ENCODE data around the gene TMEM14B.
"Not testable (repeated sequence)": the region's sequence is repeated elsewhere in the genome, so short reads cannot be mapped to it uniquely, and the experiment has no call there.

TMEM14B gene

GRCh38 chr6:10745116-10745515 is 2.5 kb upstream of the TMEM14B start:
- DNase-seq (ENCODE audit: low read depth, low spot score): no peak

DNA sequence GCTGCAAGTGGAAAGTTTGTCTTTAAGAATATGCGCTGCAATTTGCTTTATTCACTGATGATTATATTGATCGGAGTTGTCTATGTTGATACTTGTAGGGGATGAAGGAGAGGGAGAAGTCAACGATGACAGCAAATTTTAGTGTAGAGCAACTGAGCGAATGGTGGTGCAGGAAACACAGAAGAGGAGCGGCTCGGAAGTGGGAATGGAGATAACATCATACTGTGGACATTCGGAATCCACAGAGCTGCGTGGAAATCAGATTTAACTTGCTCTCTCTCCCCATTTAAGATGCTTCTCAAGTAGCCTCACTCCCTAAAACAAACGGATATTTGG is 722 bp upstream of the TMEM14B start:
- DNase-seq (ENCODE audit: low read depth, low spot score): no peak

DNA sequence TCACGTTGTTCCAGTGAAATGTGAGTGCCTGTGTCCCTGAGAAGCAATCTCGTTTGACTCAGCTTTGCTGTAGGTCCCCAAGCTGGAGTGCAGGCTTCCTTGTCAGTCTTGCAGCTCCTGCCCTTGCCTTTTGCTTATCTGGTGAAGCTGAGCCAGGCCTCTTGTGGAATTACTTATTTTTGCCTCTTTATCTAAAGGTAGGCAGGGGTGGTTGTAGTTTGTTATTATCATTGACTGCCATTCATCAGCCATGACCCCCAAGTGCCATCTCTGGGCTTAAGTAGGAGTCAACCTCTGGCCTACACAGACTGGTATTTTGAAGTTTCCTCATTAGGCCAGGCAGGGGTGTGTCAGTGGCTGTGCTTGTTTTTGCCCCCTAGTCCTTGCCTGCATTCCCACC is 2.1 kb downstream of the TMEM14B start:
- no peak for DNase-seq (ENCODE audit: low read depth, low spot score)

- DNase-seq (ENCODE audit: low read depth, low spot score): not testable (repeated sequence)
These were observed 3.0 kb downstream of the TMEM14B start for GRCh38 chr6:10750568-10750967.

DNA sequence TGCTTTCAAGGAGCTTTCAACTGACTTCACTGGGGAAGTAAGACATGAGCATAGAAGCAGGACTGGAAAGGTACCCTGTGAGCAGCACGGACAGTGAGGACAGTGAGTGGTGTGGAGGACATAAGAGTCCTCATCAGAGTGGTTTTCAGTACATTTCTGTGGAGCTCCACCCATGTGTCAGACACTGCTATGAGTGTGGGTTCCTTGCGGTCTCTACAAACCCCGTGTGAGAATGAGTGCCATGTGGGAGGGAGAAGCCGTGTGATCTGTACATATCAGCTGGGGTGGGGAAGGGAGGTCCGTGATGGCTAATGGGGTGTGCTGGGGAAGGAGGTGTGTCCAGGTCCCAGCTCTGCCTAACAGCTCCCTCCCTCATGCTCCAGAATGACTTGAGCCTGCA is 4.2 kb downstream of the TMEM14B start:
- not testable (repeated sequence) for DNase-seq (ENCODE audit: low read depth, low spot score)

DNA sequence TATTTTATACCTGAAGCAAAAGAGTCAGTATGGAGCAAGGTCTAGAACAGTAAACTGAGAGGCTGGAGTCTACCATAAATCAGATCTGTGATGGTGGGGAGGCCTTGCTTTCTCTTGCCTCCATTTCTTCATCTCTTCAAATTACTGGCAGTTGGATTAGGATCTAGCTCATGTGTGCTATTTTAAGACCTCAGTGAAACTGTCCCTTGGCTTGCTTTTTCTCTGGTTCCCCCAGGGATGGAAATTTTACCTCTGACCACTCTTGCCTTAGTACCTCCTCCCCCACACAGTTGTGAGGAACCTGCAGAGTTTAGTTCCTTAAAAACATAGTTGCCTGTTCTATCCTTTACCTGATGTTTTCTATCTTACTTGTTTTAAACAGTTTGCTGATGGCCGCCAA is 8.5 kb downstream of the TMEM14B start:
- DNase-seq (ENCODE audit: low read depth, low spot score): no peak

- DNase-seq (ENCODE audit: low read depth, low spot score): no peak
These were observed 11.8 kb downstream of the TMEM14B start for GRCh38 chr6:10759312-10759839.

DNA sequence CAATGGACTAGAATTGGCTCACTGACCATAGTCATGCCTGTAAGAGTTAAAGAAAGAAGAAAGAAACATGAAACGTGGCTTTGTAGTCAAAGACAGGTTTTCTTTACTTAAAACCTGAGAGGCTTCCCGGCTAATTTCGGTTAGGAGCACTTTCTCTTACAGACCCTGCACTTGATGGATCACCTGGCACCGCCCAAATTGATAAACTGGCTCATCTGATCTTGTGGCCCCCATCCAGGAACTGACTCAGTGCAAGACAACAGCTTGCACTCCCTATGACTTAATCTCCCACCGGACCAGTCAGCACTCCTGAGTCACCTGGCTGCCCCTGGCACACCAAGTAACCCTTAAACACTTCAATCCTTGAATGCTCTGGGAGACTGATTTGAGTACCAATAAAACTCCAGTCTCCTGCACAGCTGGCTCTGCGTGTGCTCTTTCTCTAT is 12.3 kb downstream of the TMEM14B start:
- no peak for DNase-seq (ENCODE audit: low read depth, low spot score)

DNA sequence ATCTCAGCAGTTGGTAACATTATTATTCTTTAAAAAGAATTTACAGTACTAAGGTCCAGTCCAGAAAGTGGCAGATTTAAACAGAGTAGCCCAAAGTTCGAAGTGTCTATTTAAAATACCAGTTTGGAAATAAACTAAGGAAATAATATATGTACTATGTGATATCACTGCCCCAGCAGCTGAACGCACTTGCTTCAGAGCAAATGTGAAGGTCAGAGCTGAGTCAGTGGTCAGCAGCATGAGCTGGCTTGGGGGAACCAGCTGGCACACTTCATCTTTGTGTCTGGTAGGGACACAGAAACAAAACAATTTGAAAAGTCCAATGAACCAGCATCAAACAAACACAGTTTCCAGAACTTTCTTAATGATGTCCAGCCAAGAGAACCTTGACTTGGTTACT is 15.4 kb downstream of the TMEM14B start:
- no peak for DNase-seq (ENCODE audit: low read depth, low spot score)

DNA sequence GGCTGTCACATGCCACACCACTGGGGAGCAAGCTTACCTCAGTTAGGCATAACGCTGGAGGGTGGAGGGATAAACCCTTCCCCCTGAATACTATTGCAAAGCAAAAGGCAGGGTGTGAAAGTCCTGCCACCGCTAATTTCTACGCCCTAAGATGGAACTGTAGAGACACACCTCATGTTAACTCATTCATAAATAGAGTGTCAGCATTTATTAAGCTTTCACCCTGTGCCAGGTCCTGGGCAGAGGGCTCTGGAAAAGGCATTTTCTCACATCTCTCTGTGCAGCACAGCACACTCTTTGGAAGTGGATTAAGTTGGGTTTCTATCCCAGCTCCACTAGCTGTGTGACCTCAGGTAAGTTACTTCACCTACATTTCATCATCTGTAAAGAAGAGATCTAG is 21.8 kb downstream of the TMEM14B start:
- no peak for DNase-seq (ENCODE audit: low read depth, low spot score)

DNA sequence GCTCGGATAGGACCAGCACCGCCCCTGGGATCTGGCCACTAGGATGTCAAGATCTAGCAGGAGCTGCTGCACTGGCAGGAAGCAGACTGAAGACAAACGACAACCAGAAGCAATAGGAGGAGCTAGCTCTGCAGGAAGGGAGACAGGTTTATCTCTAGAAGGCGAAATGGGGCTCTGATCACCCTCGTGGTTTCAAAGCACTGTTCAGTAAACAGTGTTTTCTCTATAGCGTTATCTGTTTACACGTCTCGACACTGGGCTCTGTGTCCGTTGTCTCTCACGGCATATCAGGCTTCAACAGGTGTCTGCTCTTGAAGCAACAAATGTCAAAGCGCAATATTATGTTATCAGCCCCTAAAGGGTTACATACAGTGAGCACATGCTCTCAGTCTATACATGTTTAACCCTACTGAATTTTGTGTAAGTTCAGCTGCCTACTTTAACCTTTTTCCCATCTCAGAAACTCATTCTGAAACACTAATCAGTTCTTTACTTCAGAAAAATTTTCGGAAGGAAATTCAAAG is 23.8 kb downstream of the TMEM14B start:
- no peak for DNase-seq (ENCODE audit: low read depth, low spot score)

DNA sequence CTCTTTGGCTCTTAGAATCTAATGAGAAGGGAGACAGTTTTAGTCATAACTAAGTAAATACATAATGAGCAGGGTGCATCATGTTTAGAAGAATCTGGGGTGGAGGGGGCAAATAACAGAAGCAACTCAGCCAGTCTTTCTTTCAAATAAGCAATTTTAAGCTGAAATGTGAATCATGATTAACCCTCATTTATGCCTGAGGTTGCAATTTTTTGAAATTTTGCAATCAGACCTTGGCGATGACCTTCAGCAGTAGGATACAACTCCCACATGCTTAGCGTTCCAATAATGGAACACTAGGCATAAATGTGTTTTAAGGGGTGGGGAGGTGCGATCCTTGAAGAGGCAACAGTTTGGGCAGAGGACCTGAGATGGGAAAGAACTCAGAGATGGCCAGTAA is 30.6 kb downstream of the TMEM14B start:
- no peak for DNase-seq (ENCODE audit: low read depth, low spot score)

- no peak for DNase-seq (ENCODE audit: low read depth, low spot score)
These were observed 31.5 kb downstream of the TMEM14B start for GRCh38 chr6:10779076-10779475.

DNA sequence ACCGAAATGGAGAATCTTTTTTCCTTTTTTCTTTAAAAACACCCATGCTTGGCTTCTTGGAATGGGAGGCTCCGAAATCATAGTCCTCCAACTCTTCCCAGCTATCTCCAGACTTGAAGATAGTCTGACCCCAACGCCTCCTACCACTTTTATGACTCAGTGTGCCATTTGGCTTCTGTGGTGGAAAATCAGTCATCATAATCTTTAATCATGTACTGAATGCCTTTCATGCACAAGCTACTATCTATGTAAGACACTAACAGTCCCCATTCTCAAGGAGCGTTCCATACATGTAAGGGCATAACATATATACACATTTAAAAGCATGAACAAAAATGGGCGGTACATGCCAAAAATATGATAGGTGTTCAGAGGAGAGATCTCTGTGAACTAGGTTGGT is 44.1 kb downstream of the TMEM14B start:
- DNase-seq (ENCODE audit: low read depth, low spot score): no peak

DNA sequence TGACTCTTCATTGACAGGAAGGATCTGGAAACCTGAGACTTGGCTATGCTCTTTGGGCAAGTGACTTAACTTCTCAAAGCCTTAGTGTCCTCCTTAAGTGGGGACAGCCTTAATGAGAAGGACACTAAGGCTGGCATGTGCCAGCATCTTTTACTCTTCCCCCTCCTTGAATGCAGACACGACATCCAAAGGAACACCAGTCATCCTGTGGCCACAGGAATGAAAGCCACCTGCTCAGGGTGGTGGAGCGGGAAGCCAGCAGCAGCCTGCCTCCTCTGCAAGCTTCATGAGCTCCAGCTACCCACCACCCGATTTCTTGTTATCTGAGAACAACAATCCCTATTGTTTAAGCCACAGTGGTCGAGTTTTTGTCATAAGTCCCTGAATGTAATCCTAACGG is 44.5 kb downstream of the TMEM14B start:
- no peak for DNase-seq (ENCODE audit: low read depth, low spot score)

DNA sequence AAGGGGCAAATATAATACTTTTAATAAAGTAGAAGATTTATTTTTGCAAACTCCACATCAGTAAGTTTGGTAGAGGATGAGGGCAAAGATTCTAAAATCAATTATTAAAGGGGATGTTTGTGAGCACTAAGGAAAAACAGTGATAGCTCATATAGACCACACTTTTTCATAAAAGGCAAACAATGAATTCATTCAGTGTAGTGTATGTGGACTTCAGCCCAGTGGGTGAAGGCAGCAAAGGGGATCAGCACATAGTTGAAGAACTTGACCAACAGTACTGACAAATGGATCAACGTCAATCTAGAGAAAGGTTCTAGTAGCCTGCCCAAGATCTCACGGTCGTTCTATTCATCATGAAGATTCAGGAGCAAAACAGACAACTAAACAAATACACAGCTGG is 45.4 kb downstream of the TMEM14B start:
- no peak for DNase-seq (ENCODE audit: low read depth, low spot score)

- DNase-seq (ENCODE audit: low read depth, low spot score): no peak
These were observed 46.1 kb downstream of the TMEM14B start for GRCh38 chr6:10793695-10794094.

GRCh38 chr6:10794239-10794638 is 46.6 kb downstream of the TMEM14B start:
- DNase-seq (ENCODE audit: low read depth, low spot score): no peak

GRCh38 chr6:10800810-10801209 is 53.2 kb downstream of the TMEM14B start:
- no peak for DNase-seq (ENCODE audit: low read depth, low spot score)

DNA sequence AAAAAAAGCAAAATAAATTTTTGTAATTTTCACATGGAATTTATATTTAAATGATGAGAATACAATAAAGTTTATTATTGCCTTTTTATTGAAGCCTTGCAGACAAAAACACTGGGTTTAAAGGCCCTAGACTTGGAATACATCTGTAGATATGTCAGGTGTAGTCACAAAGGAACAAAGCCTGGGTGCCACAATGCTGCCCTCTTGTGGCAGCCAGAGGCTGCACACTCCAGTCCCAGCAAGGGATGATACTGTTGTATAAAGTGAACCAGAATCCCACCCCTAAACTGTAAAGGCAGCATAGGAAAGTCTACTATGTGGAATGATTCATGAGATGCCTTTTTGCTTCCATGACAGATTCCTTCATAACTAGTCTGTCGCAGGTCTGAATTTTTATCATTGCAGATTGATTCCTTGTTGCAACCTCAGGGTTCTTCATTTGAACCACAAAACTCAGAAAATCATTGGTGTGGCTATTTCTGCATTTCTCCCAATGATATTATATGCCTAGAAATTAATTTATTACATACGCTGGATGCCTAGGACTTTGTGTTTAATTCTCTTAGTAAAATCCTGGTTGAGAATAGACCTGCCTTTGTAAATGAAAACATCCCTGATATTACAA is 53.7 kb downstream of the TMEM14B start:
- DNase-seq (ENCODE audit: low read depth, low spot score): no peak
